ENCODE measurements around the gene MROH9.
"Not testable (repeated sequence)": the region's sequence is repeated elsewhere in the genome, so short reads cannot be mapped to it uniquely, and the experiment has no call there.

Gene MROH9

GRCh38 chr1:170935231-170935630 is at the start of gene MROH9:
Gene MROH9, plus strand, starts transcription at chr1:170935534. Its CDS starts 10,023 bp downstream, at chr1:170945557.
- no peak for DNase-seq (ENCODE audit: low read depth)

GRCh38 chr1:170885551-170885950 is 49.8 kb upstream of the MROH9 start:
- no peak for DNase-seq (ENCODE audit: low read depth)

GRCh38 chr1:170886460-170886859 is 48.9 kb upstream of the MROH9 start:
- no peak for DNase-seq (ENCODE audit: low read depth)

- no peak for DNase-seq (ENCODE audit: low read depth)
These were observed 47.6 kb upstream of the MROH9 start for GRCh38 chr1:170887726-170888125.

- no peak for DNase-seq (ENCODE audit: low read depth)
These were observed 43.5 kb upstream of the MROH9 start for GRCh38 chr1:170891872-170892271.

GRCh38 chr1:170893655-170894297 is 41.6 kb upstream of the MROH9 start:
- DNase-seq (ENCODE audit: low read depth), result no peak

GRCh38 chr1:170903961-170904360 is 31.4 kb upstream of the MROH9 start:
- DNase-seq (ENCODE audit: low read depth), result no peak

- no peak for DNase-seq (ENCODE audit: low read depth)
These were observed 26.4 kb upstream of the MROH9 start for GRCh38 chr1:170908942-170909341.

GRCh38 chr1:170910273-170910672 is 25.1 kb upstream of the MROH9 start:
- no peak for DNase-seq (ENCODE audit: low read depth)

- DNase-seq (ENCODE audit: low read depth), result no peak
These were observed 18.0 kb upstream of the MROH9 start for GRCh38 chr1:170917373-170917772.

- not testable (repeated sequence) for DNase-seq (ENCODE audit: low read depth)
These were observed 10.7 kb upstream of the MROH9 start for GRCh38 chr1:170924656-170925055.

GRCh38 chr1:170927955-170928840 is 7.1 kb upstream of the MROH9 start:
- DNase-seq (ENCODE audit: low read depth), result no peak

GRCh38 chr1:170929412-170929834 is 5.9 kb upstream of the MROH9 start:
- no peak for DNase-seq (ENCODE audit: low read depth)

GRCh38 chr1:170929835-170930554 is 5.3 kb upstream of the MROH9 start:
- no peak for DNase-seq (ENCODE audit: low read depth)

GRCh38 chr1:170931650-170932049 is 3.7 kb upstream of the MROH9 start:
- DNase-seq (ENCODE audit: low read depth), result no peak

- DNase-seq (ENCODE audit: low read depth), result no peak
These were observed 3.1 kb upstream of the MROH9 start for GRCh38 chr1:170932236-170932635.

GRCh38 chr1:170938281-170938680 is 2.9 kb downstream of the MROH9 start:
- DNase-seq (ENCODE audit: low read depth), result no peak

GRCh38 chr1:170939476-170939875 is 4.1 kb downstream of the MROH9 start:
- DNase-seq (ENCODE audit: low read depth), result no peak

GRCh38 chr1:170951744-170952143 is 16.4 kb downstream of the MROH9 start:
- DNase-seq (ENCODE audit: low read depth), result not testable (repeated sequence)

GRCh38 chr1:170959385-170959784 is 24.1 kb downstream of the MROH9 start:
- DNase-seq (ENCODE audit: low read depth), result no peak

- no peak for DNase-seq (ENCODE audit: low read depth)
These were observed 29.2 kb downstream of the MROH9 start for GRCh38 chr1:170964506-170964905.

- no peak for DNase-seq (ENCODE audit: low read depth)
These were observed 31.9 kb downstream of the MROH9 start for GRCh38 chr1:170967042-170967910.

Data from stimulated activated CD8-positive, alpha-beta memory T cell treated with anti-CD3 and anti-CD28 coated beads, Interleukin-15, amount 100 ng/mL, for 1 hour (primary cell).